Fibroblast of gingiva (primary cell): ENCODE results near the gene ZNF101.
A peak's percentile ranks its signal among the peaks of the same experiment; 100 is the strongest.

Experiments used
- DNase-seq: peaks from one replicate; pipeline ENCODE4 v3.0.0-alpha.2; 2011; ENCODE audit warnings: low read depth

Gene ZNF101

DNA sequence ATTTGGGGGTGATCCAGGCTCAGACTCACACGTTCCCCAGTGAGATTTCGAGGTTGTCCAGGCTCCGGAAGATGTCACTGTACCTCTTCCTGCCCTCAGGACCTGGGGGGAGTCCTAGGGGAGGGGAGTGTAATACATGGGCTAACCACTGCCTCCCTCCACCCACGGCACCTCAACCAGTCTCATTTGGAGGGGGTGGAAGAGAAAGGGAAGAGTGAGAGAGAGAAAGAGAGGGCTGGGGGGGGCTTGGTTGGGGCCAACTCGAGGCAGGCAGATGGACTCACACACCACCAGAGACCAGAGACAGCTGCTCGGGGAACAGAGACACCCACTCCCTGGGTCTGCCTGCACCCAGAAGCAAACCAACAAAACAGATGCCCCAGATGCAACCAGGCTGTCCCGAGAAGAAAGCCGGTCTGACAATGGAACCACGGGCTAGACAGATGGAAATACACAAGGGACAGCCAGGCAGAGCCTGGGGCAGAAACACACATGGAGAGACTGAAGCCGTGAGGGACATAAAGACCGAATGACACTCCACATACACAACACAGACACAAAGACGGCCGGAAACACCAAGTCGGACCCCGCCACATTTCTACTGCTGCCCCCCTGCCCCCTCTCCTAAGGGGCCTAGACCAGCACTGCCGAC lies 26.0 kb upstream of the ZNF101 start:
- no peak for DNase-seq

DNA sequence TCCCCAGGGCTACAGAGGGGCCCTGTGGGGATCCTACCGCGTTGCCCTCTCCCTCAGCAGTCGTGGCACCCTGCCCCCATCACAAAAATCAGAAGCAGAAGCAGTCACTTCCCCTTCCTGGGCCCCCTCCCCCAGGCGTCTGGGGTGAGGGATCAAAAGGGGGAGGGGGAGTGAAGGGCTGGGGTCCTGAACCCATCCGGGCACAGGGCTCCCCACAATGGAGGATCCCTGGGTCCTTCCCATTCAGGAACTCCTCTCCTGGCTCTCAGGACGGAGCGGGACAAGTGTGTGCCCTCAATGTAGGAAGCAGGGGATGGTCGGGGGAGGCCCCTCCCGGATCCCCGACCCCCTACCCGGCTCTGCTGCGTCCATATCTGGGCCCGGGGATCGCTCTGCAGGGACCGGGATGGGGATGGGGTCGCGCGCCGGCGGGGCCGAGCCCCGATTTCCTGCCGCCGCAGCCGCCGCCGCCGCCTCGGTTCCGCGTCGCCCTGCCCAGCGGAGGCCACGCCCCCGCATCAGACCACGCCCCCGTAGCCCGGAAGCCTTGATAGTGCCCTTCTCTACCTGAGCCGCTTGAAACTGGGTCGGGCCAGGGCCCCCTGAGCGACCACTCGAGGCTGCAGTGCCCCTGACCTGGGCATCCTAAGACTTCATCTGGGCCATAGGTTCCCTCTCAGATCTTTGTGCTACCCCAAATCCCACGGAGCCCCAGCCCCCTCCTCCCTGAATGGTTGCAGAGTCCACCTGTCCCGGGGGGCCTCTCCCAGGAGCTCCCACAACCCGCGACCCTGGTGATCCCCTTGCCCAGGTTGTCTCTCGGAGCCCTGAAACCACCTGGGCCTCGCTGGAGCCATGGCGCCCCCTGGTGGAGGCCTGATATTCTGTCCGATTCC lies 25.2 kb upstream of the ZNF101 start, which contains the start of gene GMIP:
GMIP (minus strand) TSS at position 500 of the 896 bp plus-strand sequence; CDS start at position 372, 128 bp downstream.
- DNase-seq, result peak; percentile 31

DNA sequence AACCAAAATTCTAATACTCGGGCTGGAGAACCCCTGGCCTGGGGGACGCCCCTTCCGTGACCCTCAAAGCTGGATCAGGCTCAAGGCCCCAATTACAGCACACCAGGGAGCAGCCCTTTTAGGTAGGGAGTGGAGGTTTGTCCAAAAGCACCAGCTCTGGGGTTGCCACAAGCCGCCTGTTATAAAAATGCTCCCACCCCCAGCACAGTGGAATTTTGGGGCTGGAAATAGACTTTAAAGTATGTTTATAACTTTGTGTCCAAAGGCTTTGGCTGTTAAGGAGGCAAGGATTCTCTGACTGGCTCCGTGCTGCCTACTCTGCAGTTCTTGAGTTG lies 24.6 kb upstream of the ZNF101 start:
- no peak for DNase-seq

GRCh38 chr19:19645233-19645870 lies 23.3 kb upstream of the ZNF101 start:
- DNase-seq, result no peak

- no peak for DNase-seq
These were observed 21.4 kb upstream of the ZNF101 start for GRCh38 chr19:19647037-19647835.

GRCh38 chr19:19649155-19649554 lies 19.5 kb upstream of the ZNF101 start:
- no peak for DNase-seq

- DNase-seq, result no peak
These were observed 19.1 kb upstream of the ZNF101 start for GRCh38 chr19:19649580-19649995.

- no peak for DNase-seq
These were observed 18.3 kb upstream of the ZNF101 start for GRCh38 chr19:19650331-19650730.

GRCh38 chr19:19651076-19651475 lies 17.6 kb upstream of the ZNF101 start:
- DNase-seq, result no peak

- no peak for DNase-seq
These were observed 15.9 kb upstream of the ZNF101 start for GRCh38 chr19:19652482-19653295.

- DNase-seq, result no peak
These were observed 15.0 kb upstream of the ZNF101 start for GRCh38 chr19:19653597-19654147.

- DNase-seq, result no peak
These were observed 14.2 kb upstream of the ZNF101 start for GRCh38 chr19:19654441-19654840.

DNA sequence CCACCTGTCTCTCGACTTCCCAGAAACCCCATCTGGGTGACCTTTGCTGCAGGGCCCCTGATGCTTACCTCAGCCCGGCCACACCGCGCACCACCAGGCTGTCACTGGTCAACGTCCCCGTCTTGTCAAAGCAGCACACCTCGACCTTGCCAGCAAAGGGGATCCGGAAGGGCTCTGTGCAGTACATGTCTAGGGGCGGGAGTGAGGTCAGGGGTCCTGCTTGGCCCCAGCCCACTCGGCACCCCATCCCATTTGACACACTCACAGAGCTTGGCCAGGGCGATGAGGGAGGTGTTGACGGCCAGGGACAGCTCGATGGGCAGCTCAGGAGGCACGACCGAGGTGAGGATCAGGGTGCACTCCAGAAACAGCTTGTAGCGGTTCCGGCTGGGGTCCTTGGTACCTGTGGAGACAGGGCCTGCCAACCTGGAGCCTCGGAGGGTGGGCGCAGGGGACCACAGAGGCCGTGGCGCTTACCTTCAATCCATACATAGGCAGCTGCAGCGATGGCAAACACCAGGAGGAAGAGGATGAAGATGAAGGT lies 13.5 kb upstream of the ZNF101 start:
- DNase-seq, result no peak

DNA sequence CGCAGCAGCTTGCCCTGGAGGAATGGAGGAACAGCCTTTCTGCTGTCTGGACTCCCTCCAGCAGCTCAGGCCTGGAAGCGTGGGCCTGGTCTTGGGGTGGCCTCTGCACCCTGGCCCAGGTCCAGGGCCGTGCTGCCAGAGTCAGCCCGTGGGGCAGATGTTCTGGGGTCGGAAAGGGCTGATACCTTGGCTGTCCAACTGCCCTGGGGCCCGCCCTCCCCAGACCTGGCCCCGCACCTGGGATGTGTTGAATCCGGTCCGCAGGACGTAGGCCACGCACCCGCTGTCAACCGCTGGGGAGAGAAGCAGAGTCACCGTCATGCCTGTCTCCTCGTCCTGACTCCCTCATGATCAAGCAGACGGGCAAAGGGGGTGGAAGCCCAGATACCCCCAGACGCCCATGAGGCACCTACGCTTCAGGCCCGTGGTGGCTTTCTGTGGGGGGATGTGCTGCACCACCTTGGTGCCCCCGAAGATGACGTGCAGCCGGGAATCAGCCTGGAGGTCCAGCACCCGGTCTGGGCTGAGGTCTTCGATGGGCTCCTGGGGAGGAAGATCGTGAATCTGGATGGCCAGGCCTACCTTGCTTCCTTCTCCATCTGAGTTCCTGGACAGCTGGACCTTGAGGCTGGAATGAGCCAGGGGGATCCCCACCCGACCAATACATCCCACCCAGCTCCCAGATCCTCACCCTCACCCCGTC lies 12.8 kb upstream of the ZNF101 start:
- no peak for DNase-seq

DNA sequence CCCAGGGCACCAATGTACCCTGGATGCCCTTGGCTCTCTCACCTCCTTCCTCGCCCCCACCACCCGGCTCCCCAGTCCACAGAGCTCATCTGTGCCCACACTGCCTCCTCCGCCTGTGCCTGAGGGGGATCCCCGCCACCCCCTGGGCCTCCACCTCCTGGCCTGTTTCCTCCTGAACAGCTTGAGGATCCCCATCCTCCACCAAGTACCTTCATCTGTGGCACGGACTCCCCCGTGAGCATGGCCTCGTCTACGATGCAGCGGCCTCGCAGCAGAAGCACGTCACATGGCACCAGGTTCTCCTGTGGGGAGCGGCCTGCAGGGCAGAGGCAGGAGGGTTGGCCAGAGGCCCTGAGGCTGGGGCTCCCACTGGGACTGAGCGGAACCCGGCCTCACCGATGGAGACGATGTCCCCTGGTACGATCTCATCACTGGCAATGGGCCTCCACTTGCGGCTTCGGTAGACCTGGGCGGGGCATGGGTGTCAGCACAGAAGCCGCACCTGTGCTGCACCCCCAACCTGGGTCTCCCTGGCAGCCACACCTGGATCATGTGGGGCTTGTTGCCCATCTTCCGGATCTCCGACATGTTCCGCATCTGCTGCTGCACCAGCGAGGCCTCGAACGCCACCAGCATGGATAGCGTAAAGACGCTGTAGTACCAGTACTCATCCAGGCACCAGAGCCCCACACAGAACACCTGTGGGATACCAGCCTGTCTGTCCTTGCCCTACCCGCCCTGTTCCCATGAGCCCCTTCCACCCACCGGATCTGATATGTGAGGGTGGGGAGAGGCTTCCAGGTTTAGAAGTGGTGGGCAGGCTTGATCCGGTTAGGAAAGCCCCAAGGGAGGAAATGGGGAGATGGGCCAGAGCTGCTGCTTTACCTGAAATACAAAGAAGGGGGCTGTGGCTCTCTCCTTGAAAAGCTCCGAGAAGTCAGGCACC lies 11.9 kb upstream of the ZNF101 start:
- no peak for DNase-seq

- DNase-seq, result no peak
These were observed 11.2 kb upstream of the ZNF101 start for GRCh38 chr19:19657397-19657783.

DNA sequence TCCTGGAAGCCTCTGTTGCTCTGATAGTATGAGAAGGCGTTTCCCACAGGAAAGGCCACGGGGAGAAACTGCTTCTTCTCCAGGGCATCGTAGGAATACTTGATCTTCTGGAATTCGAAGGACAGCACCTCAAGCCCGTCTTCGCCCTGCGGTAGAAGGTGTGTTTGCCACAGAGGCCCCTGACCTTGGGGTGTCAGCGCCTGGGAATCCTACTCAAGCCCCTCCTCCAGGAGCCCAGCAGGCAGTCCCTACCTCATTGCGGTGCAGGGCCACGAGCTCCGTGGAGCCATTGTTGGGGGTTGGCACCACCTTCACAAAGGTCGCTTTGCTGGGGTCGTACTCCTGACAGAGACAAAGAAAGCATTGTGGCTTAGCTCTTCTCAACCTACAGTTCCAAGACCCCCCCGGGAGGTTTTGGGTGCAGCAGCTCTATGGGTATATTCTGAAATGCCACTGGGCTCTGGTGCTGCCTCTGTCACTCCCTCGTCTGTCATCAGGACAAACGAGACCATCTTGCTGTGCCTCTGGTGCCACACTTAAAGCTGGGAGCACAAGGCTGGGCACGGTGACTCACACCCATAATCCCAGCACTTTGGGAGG lies 8.9 kb upstream of the ZNF101 start:
- DNase-seq, result no peak

- DNase-seq, result no peak
These were observed 7.4 kb upstream of the ZNF101 start for GRCh38 chr19:19661141-19661674.
